GM23248 (cell line): ENCODE measurements around the gene PGBD2. TPM values are rescaled to one million over a fixed set of nuclear protein-coding genes. Genes with fewer than 3 reads are reported as not detected.
A peak's percentile ranks its signal among the peaks of the same experiment; 100 is the strongest.
"Not testable (repeated sequence)": the region's sequence is repeated elsewhere in the genome, so short reads cannot be mapped to it uniquely, and the experiment has no call there.

ENCODE experiments used
- DNase-seq: peaks from one replicate; pipeline ENCODE4 v3.0.0-alpha.2; 2015
- H2AFZ ChIP-seq: fragments of 200-600 bp; sonication (generic); 2 replicates; pipeline ENCODE4 v1.6.1; 2016; ENCODE audit warnings: antibody characterized with exemption
- H3F3A ChIP-seq: fragments of 200-600 bp; sonication (generic); 2 replicates; pipeline ENCODE4 v1.6.1; 2016; ENCODE audit warnings: mild to moderate bottlenecking, antibody characterized with exemption, mixed run types; ENCODE audit not compliant: insufficient read depth
- H3K27ac ChIP-seq: fragments of 200-600 bp; sonication (generic); 2 replicates; pipeline ENCODE4 v1.5.1; 2016; ENCODE audit warnings: mild to moderate bottlenecking
- H3K27me3 ChIP-seq: fragments of 200-600 bp; sonication (generic); replicated peaks from 2 replicates; pipeline ENCODE4 v1.6.1; 2016; ENCODE audit warnings: mild to moderate bottlenecking; ENCODE audit not compliant: insufficient read depth
- H3K36me3 ChIP-seq: fragments of 200-600 bp; sonication (generic); 2 replicates; pipeline ENCODE4 v1.6.1; 2016; ENCODE audit warnings: low read depth, mild to moderate bottlenecking
- H3K4me1 ChIP-seq: fragments of 200-600 bp; sonication (generic); 2 replicates; pipeline ENCODE4 v1.6.1; 2016; ENCODE audit warnings: mild to moderate bottlenecking; ENCODE audit not compliant: insufficient read depth
- H3K4me2 ChIP-seq: fragments of 200-600 bp; sonication (generic); one replicate; pipeline ENCODE4 v1.6.1; 2016; ENCODE audit warnings: mild to moderate bottlenecking; ENCODE audit not compliant: unreplicated experiment
- H3K4me3 ChIP-seq: fragments of 200-600 bp; sonication (generic); 2 replicates; pipeline ENCODE4 v1.5.1; 2016; ENCODE audit warnings: mild to moderate bottlenecking
- H3K79me2 ChIP-seq: fragments of 200-600 bp; sonication (generic); 2 replicates; pipeline ENCODE4 v1.6.1; 2016; ENCODE audit warnings: mild to moderate bottlenecking; ENCODE audit not compliant: insufficient read depth
- H3K9ac ChIP-seq: fragments of 200-600 bp; sonication (generic); 2 replicates; pipeline ENCODE4 v1.6.1; 2016; ENCODE audit warnings: mild to moderate bottlenecking
- H3K9me2 ChIP-seq: fragments of 200-600 bp; sonication (generic); 2 replicates; pipeline ENCODE4 v1.6.1; 2016; ENCODE audit warnings: mixed run types, mild to moderate bottlenecking, moderate library complexity; ENCODE audit not compliant: insufficient read depth
- H3K9me3 ChIP-seq: fragments of 200-600 bp; sonication (generic); one replicate; pipeline ENCODE4 v1.6.1; 2017; ENCODE audit warnings: low read depth
- H4K20me1 ChIP-seq: fragments of 200-600 bp; sonication (generic); 2 replicates; pipeline ENCODE4 v1.6.0; 2016; ENCODE audit not compliant: insufficient read depth
- EZH2 ChIP-seq: fragments of 200-600 bp; sonication (generic); IDR thresholded peaks from 2 replicates; pipeline ENCODE4 v1.6.1; 2018; ENCODE audit warnings: antibody characterized with exemption, mild to moderate bottlenecking; ENCODE audit not compliant: insufficient read depth, poor library complexity, severe bottlenecking
- EZH2phosphoT487 ChIP-seq: fragments of 200-600 bp; sonication (generic); IDR thresholded peaks from 2 replicates; pipeline ENCODE4 v1.6.1; 2018; ENCODE audit warnings: antibody characterized with exemption, moderate library complexity, mild to moderate bottlenecking, low read depth; ENCODE audit not compliant: insufficient read depth
- WGBS, 2 experiments: methylation state at CpG; one replicate each; pipeline ENCODE4 v1.1.6; 2015 to 2017; ENCODE audit warnings: low lambda C conversion rate in 2 of 2, low coverage in 1 of 2; ENCODE audit errors: missing lambda C conversion rate in 2 of 2; 5-methylcytosine and 5-hydroxymethylcytosine counted together
- in situ Hi-C: fragments of 300-500 bp; cut with MboI; formaldehyde crosslinking; loops from 2 replicates; pipeline ENCODE4 v1.15.0; 2020
- polyA plus RNA-seq: library from polyadenylated mRNA; unstranded; fragments of >200 nt; fragmentation: Nextera tagmentation; extraction: Ambion mirVana; gene quantifications from 2 replicates; pipeline ENCODE4 v1.2.1, GENCODE V29; 2016
- total RNA-seq: library from RNA; depleted of rRNA; stranded (reverse); fragments of >200 nt; shearing (Covaris generic); gene quantifications from 2 replicates; pipeline ENCODE4 v1.2.3, GENCODE V29; 2014

The PGBD2 gene
- total and polyA plus RNA-seq, 2 experiments from 2014 or later = 3.5 to 5.8 TPM

DNA sequence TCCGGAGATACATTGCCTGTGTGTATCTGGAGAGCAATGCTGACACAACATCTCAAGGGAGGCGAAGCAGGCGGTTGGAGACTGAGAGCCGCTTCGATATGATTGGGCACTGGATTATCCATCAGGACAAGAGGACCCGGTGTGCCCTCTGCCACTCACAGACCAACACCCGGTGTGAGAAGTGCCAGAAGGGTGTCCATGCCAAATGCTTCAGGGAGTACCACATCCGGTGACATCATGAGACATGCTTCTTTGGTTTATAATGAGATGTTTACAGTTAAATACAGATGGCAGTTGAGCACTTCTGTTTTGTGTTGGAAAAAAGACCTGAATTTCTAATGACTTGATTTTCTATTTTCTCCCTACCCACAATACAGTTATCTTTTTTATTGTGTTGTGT, 12.1 kb downstream of the PGBD2 start:
- 81 to 87% methylated on average over 8 of the region's 8 CpGs for WGBS, 2 experiments
- TF ChIP-seq EZH2 (no peak), EZH2phosphoT487 (no peak)

DNA sequence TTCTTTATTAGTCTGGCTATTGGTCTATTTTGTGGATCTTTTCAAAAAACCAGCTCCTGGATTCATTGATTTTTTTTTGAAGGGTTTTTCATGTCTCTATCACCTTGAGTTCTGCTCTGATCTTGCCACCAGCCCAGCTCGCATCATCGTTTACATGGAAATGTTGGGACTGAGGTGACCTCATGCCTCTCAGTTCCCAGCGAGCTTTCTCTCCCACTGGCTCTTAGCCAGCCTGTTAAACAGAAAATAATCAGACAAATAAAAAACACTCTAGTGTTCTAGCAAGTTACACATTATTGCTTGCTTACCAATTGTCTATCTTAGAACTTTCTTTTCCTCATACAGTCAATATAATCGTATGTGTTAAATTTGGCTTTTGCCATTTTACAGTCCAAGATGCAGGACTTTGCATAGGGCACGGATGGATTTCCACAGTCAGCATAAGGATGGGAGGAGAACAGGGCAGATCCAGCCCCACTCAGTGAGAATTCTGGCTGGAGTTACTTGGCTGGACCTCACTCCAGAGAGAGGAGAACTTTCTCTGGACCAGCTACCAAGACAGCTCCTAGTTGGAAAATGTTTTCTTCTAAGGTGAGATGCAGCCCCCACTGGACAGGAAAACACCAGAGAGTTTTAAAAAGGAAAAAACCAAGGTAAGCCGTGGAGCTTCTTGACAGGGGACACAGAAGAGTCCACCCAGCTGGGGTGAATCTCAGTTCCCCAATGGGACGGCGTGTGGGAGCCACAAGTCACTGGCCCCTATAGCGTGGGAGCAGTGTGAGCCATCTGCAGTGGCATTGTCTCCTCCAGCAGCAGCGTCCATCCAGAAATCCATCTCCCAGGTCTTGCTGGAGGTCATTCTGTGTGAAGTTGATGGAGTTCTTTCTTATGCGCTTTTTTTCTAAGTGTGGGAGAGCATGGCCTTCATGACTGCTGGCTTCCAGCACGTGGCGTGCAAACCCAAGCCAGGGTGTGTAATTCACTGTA, 17.6 kb downstream of the PGBD2 start:
- TF ChIP-seq EZH2phosphoT487 (no peak), EZH2 (no peak)
- H4K20me1 ChIP-seq = no peaks in the 10 kb centered on the region
- in situ Hi-C loops = no loop called here
- no peaks in the 10 kb centered on the region for H3K27me3 ChIP-seq
- peaks cover 23% of the 10 kb centered on the region for H3K4me1 ChIP-seq
- DNase-seq = no peak
- H3F3A ChIP-seq = peaks cover 20% of the 10 kb centered on the region
- H3K4me3 ChIP-seq = no peak overlapping the region
- no peak overlapping the region for H3K9ac ChIP-seq
- no peak overlapping the region for H2AFZ ChIP-seq
- no peak overlapping the region for H3K27ac ChIP-seq
- no peaks in the 10 kb centered on the region for H3K36me3 ChIP-seq
- H3K9me3 ChIP-seq = no peaks in the 10 kb centered on the region
- H3K79me2 ChIP-seq = no peaks in the 10 kb centered on the region
- no peaks in the 10 kb centered on the region for H3K9me2 ChIP-seq
- H3K4me2 ChIP-seq = no peak overlapping the region
- WGBS, 2 experiments = 93 to 96% methylated on average over 13 of the region's 13 CpGs

More for the DNA sequence above, 12.1 kb downstream of the PGBD2 start:
- Histone ChIP-seq H4K20me1 (no peaks in the 10 kb centered on the region), H3K4me1 (no peaks in the 10 kb centered on the region), H3K4me3 (no peak overlapping the region), H3K27ac (no peak overlapping the region), H3K27me3 (no peaks in the 10 kb centered on the region), H3K4me2 (no peak overlapping the region), H3K9me3 (no peaks in the 10 kb centered on the region), H3K36me3 (peaks cover 5% of the 10 kb centered on the region; the same call in 1 of the 2 replicates), H3F3A (peaks cover 3% of the 10 kb centered on the region; the same call in 1 of the 2 replicates), H3K9ac (no peak overlapping the region), H3K9me2 (no peaks in the 10 kb centered on the region), H2AFZ (no peak overlapping the region), H3K79me2 (peaks cover 3% of the 10 kb centered on the region; the same call in 1 of the 2 replicates)
- peak; percentile 32 for DNase-seq
- in situ Hi-C loops = no loop called here

DNA sequence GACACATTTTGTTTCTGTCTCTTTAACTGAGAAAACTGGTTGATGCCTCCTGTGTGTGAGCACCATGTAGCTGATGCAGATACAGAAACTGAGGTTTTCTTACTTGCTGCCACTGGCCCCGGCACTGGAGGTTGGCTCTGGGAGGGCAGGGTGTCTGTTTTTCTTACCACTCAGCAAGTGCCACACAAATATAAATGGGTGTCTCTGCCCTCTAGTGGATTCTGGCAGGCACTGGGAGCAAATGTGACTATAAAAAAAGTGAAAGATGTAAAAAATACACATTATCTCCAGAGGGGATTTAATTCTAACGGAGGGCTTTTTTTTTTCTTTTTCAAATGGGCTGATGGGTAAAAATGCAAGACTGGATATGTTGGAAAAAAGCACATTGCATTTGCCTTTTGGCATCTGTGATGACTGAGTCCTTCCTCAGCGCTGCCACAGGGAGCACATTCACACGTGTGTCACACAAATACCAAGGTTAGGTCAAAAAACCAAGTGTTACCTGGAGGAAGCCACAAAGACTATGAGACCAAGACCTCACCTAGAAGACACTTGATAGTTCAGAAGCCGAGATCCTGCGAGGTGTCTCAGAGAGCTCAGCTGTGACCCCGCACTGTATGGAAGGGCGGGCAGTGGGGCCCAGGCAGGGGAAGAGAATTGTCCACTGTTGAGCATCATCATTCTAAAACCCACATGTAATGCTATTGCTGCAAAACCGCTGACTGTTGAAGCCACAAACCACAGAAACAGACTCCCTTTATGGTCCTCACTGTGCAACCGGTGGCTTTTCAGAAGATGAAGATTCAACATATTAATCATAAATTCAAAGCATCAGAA, 18.9 kb downstream of the PGBD2 start:
- in situ Hi-C loops = no loop called here
- Histone ChIP-seq H3K79me2 (no peaks in the 10 kb centered on the region), H4K20me1 (no peaks in the 10 kb centered on the region), H3K4me3 (no peak overlapping the region), H3K9me2 (no peaks in the 10 kb centered on the region), H3F3A (peaks cover 20% of the 10 kb centered on the region), H3K9ac (no peak overlapping the region), H3K36me3 (no peaks in the 10 kb centered on the region), H3K27me3 (no peaks in the 10 kb centered on the region), H3K4me2 (no peak overlapping the region), H3K4me1 (peaks cover 23% of the 10 kb centered on the region), H2AFZ (no peak overlapping the region), H3K27ac (no peak overlapping the region), H3K9me3 (no peaks in the 10 kb centered on the region)
- DNase-seq = peak; percentile 69
- TF ChIP-seq EZH2 (no peak), EZH2phosphoT487 (no peak)
- 75% methylated on average over 10 of the region's 10 CpGs for WGBS, 2 experiments

DNA sequence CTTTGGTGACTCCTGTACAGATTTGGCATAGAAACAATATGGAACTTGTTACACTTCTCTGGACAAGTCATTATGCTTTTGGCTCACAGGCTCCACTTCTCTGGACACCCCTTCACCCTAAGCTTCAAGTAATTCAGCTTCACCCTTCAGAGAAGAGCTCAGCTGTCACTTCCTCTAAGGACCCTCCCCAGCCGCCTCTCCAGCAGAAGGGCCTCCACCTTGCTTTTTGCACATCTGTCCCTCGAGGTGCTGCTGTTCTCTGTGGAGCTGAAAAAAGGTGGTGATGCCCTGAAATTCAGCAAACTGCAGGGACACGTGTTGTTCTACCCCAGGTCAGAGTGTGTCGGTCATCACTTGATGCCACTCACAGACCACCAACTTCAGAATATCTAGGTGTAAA, 19.8 kb downstream of the PGBD2 start:
- H3K79me2 ChIP-seq, H3K4me3 ChIP-seq, H3K36me3 ChIP-seq, DNase-seq, H3K9me2 ChIP-seq, H3K9ac ChIP-seq, in situ Hi-C loops, H3K27me3 ChIP-seq, H4K20me1 ChIP-seq, H2AFZ ChIP-seq, H3K9me3 ChIP-seq: not testable (repeated sequence)
- Histone ChIP-seq H3K27ac (peak overlapping the region; percentile 85; the same call in 1 of the 2 replicates), H3K4me1 (peaks cover 23% of the 10 kb centered on the region), H3F3A (peaks cover 20% of the 10 kb centered on the region), H3K4me2 (peak overlapping the region; percentile 61)
- 96 to 98% methylated on average over 4 of the region's 4 CpGs for WGBS, 2 experiments
